Dedifferentiated amniotic fluid mesenchymal stem cell (primary cell): ENCODE data around the gene CGB1.
"Not testable (repeated sequence)": the region's sequence is repeated elsewhere in the genome, so short reads cannot be mapped to it uniquely, and the experiment has no call there.

ENCODE experiments used
- DNase-seq: peaks from one replicate; pipeline ENCODE4 v3.0.0-alpha.2; 2016; ENCODE audit errors: extremely low spot score

CGB1 gene

GRCh38 chr19:49057636-49058234 lies 21.0 kb upstream of the CGB1 start, which contains the start of gene CGB7:
TSS of gene CGB7 (minus strand) at chr19:49057749. CDS start at chr19:49055375, 2,374 bp downstream.
- DNase-seq = no peak

- not testable (repeated sequence) for DNase-seq
Measured at GRCh38 chr19:49056902-49057596, 20.4 kb upstream of the CGB1 start.

DNA sequence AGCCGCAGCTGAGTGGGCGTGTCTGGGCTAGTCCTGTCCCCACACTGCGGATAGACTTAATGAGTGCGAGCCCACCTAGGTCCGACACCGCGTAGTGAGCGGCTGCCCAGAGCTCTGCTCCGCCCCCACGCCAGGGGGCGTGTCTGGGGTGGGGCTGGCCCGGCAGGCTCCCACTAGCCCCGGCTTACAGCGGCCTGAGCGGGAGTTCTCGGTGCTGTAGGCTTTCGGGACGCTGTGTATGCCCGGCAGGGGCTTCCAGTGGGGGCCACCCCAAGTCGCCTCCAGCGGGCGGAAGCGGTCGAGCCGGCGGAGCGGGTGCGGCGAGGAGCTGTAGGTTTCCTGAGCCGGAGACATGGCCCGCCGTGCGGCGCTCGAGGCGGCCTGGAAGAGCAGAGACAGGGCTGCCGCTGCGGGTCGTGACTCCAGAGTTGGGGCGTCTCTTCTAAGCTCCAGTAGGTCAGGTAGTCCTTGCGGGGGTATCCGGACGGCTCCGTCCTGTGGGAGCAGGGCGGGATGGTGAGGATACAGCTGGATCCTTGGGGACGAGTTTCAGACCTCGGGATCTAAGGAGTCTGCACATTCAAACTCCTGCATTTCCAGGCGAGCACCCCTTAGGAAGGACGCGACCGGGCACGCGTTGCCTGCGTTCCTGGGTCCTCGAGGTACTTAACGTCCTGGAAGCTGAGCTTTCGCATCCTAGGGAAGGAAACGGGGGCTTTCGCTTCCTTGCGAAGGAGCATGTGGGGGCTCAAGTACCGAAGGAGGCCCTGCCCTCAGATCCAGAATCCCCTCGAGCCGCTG lies 19.6 kb upstream of the CGB1 start:
- no peak for DNase-seq

- not testable (repeated sequence) for DNase-seq
Measured at GRCh38 chr19:49050376-49051033, 13.8 kb upstream of the CGB1 start.

- DNase-seq = not testable (repeated sequence)
Measured at GRCh38 chr19:49049834-49050233, 13.1 kb upstream of the CGB1 start.

DNA sequence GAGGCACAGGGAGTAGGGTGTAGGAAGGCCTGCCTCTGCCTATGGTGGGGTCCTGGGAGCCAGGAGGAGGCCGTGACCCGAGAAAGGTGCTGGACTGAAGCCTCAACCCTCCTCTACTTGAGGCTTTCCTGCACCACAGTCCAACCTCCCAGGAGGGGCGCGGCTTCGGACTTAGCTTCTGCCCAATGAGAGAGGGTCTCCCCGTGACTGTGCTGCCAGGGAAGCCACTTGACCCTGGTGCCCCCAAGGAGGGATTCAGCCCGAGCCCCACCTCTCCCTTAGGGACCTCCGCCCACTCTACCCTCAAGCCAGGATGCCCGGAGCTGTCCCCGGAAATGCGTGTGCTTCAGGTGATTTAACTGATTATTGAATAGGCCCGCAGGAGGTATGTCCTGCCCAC lies 12.3 kb upstream of the CGB1 start, which contains the start of gene CGB8:
TSS of gene CGB8 (minus strand) at position 101 of the 400 bp plus-strand sequence. CDS start 372 bp downstream, outside the sequence.
- not testable (repeated sequence) for DNase-seq

DNA sequence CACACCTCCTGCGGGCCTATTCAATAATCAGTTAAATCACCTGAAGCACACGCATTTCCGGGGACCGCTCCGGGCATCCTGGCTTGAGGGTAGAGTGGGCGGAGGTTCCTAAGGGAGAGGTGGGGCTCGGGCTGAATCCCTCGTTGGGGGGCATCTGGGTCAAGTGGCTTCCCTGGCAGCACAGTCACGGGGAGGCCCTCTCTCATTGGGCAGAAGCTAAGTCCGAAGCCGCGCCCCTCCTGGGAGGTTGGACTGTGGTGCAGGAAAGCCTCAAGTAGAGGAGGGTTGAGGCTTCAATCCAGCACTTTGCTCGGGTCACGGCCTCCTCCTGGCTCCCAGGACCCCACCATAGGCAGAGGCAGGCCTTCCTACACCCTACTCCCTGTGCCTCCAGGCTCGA lies 6.9 kb upstream of the CGB1 start, which contains the start of gene CGB5:
TSS of gene CGB5 (plus strand) at position 301 of the 400 bp plus-strand sequence. CDS start 362 bp downstream, outside the sequence.
- not testable (repeated sequence) for DNase-seq

- DNase-seq = not testable (repeated sequence)
Measured at GRCh38 chr19:49042666-49043065, 6.0 kb upstream of the CGB1 start.

DNA sequence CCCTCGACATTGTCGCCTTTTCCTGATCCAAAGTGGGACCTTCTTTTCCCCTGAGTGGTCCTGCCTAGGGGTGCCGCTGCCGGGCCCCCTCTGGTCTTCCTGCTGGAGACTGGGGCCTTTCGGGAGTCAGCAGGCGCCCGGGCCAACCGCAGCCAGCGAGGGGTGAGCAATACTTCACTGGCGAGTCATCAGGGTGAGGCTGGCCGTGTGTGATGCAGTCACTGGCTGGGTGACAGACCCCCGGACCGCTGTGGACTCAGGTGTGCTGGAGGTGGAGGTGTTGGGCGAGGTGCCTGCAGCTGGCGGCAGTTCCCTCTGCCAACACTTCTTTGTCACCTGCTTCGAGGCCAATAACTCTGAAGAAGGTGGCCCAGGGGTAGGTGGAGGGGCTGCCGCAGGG lies 5.5 kb upstream of the CGB1 start:
- DNase-seq = no peak

DNA sequence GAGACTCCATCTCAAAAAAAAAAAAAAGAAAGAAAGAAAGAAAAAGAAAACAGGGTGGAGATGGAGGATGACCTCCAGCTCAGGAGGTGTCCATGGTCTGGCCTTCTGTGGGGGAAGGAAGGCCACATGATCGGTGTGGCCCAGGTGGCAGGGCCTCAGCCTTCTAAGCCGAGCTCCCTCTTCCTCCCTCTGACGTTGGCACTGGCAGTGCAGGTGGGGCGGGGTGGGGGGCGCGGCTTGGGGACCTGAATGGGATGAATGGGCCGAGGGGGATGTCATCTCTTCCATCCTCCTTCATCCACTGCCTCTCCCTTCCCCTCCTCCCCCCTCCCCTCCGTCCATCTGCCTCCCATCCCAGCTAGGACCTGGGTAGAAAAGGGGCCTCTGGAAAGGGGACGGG lies 3.0 kb upstream of the CGB1 start:
- not testable (repeated sequence) for DNase-seq

DNA sequence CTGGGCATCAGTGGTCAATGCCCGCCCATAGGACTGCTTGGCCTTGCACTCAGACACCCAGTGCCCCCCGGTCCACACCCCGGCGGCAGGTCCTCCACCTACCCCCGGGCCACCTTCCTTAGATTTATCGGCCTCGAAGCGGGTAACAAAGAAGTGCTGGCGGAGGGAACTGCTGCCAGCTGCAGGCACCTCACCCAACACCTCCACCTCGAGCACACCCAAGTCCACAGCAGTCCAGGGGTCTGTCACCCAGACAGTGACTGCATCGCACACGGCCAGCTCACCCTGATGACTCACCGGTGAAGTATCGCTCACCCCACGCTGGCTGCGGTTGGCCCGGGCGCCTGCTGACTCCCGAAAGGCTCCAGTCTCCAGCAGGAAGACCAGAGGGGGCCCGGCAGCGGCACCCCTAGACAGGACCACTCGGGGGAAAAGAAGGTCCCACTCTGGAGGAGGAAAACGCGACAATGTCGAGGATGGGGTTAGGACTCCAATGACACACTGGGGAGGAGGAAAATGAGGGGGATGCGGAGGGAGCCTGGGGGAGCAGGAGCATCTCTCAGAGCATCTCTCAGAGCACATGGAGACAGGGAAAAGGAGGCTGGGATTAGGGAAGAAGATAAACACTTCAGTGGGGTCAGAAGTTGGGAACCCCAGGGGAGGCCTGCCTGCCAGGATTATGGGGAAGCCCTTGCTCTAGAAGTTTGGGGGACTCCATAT lies 2.0 kb upstream of the CGB1 start:
- DNase-seq = not testable (repeated sequence)

- not testable (repeated sequence) for DNase-seq
Measured at GRCh38 chr19:49038111-49038510, 1.4 kb upstream of the CGB1 start.

- DNase-seq = not testable (repeated sequence)
Measured at GRCh38 chr19:49031642-49032301, 4.9 kb downstream of the CGB1 start, which contains the start of gene CGB2. TSS of gene CGB2 (plus strand) at chr19:49031890. CDS start at chr19:49032096, 206 bp downstream.

GRCh38 chr19:49030323-49030722 lies 6.4 kb downstream of the CGB1 start:
- not testable (repeated sequence) for DNase-seq

GRCh38 chr19:49029749-49030148 lies 6.9 kb downstream of the CGB1 start:
- DNase-seq = not testable (repeated sequence)

- not testable (repeated sequence) for DNase-seq
Measured at GRCh38 chr19:49028686-49029085, 8.0 kb downstream of the CGB1 start.

GRCh38 chr19:49025599-49025998 lies 11.1 kb downstream of the CGB1 start:
- not testable (repeated sequence) for DNase-seq

DNA sequence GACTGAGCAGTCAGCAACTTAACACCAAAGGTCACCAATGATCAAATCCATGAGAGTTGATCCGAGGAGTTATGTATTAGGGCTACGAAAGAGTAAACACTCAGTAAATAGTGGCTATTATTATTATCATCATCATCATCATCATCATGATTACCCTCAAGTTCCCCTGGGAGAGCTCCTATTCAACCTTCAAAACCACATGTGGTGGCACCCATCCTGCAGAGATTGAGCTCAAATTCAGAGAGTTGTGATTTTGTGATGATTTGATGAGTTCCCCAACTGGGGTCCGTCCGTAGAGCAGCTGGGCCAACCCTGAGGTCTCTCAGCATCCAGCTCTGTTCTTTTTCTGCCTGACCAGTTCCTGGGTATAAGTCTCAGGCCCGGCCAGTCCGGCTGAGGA lies 11.6 kb downstream of the CGB1 start:
- DNase-seq = not testable (repeated sequence)

- DNase-seq = not testable (repeated sequence)
Measured at GRCh38 chr19:49024233-49024632, 12.5 kb downstream of the CGB1 start, which contains the start of gene CGB3. TSS of gene CGB3 (minus strand) at chr19:49024333. CDS start at chr19:49023971, 362 bp downstream.

DNA sequence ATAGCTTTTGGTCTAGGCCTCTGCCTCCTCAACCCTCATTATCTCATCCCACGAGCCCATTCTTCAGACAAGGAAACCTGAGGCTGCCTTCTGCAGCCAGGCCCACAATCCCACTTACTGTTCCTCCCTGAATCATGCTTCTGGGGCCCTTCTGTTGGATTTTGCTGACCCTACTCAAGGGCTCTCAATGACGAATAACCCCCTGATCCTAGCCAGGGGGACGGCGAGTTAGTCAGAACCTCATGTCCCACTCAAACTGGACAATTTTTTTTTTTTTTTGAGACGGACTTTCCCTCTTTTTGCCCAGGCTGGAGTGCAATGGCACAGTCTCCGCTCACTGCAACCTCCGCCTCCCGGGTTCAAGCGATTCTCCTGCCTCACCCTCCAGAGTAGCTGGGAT lies 14.6 kb downstream of the CGB1 start:
- no peak for DNase-seq
